A549 (cell line): ENCODE results near the gene EXOC2. TPM values are rescaled to one million over a fixed set of nuclear protein-coding genes. Genes with fewer than 3 reads are reported as not detected.

Source experiments
- ATAC-seq, 2 experiments: fragments of 200-7000 bp in 1 of 2; fragments of >200 bp in 1 of 2; cut with Nextera tagmentation in 1 of 2; cut with Tn5 transposase in 1 of 2; 3 replicates each; pipeline versions ENCODE4 v1.8.0 to v1.9.1; 2018 to 2020; ENCODE audit warnings: mild to moderate bottlenecking in 1 of 2, moderate library complexity in 1 of 2
- CTCF ChIA-PET: fragments of 300-600 bp; sonication (Branson Sonifier 250); formaldehyde crosslinking; extraction: SDS; loops from one replicate; lab custom pipeline; 2021; ENCODE audit warnings: antibody characterized with exemption, inconsistent platforms; lab: Yijun Ruan, JAX
- POLR2A ChIA-PET: fragments of 350-600 bp; formaldehyde crosslinking; extraction: SDS; loops from one replicate; lab custom pipeline; 2021; ENCODE audit warnings: antibody characterized with exemption, inconsistent platforms; lab: Yijun Ruan, JAX
- DNase-seq, 2 experiments: peaks; one replicate each; pipeline versions ENCODE4 v3.0.0 to v3.0.0-alpha.2; 2011 to 2016; ENCODE audit warnings: low read depth in 1 of 2, low spot score in 1 of 2
- FAIRE-seq: peaks from 2 replicates; lab custom pipeline; 2011; peaks lifted over from hg19 to GRCh38; lab: Jason Lieb, UNC
- H3K27ac ChIP-seq, 2 experiments: fragments of >200 bp; sonication (Bioruptor Twin); formaldehyde crosslinking; 3 replicates each; pipeline ENCODE4 v1.5.1; 2016 to 2017
- H3K4me1 ChIP-seq: fragments of >200 bp; sonication (Bioruptor Twin); formaldehyde crosslinking; 3 replicates; pipeline ENCODE4 v1.6.1; 2016
- H3K4me2 ChIP-seq: fragments of >200 bp; sonication (Bioruptor Twin); formaldehyde crosslinking; 3 replicates; pipeline ENCODE4 v1.6.1; 2016
- H3K4me3 ChIP-seq: fragments of >200 bp; sonication (Bioruptor Twin); formaldehyde crosslinking; 3 replicates; pipeline ENCODE4 v1.5.1; 2016
- H3K9me3 ChIP-seq: fragments of >200 bp; sonication (Bioruptor Twin); formaldehyde crosslinking; 3 replicates; pipeline ENCODE4 v1.6.1; 2016
- ATOH8 ChIP-seq: fragments of 250-450 bp; sonication (Bioruptor Pico); IDR thresholded peaks from 2 replicates; pipeline ENCODE4 v1.5.0; 2020; ENCODE audit warnings: low read depth, mild to moderate bottlenecking, moderate library complexity
- CBX2 ChIP-seq: fragments of 200-600 bp; sonication (generic); IDR thresholded peaks from 2 replicates; pipeline ENCODE4 v1.6.1; 2016; ENCODE audit warnings: low read depth, mild to moderate bottlenecking, borderline replicate concordance
- CHD2 ChIP-seq: fragments of 150-350 bp; IDR thresholded peaks from 2 replicates; pipeline ENCODE4 v1.6.1; 2014; ENCODE audit warnings: low read length; ENCODE audit not compliant: partially characterized antibody
- CHD4 ChIP-seq: fragments of 200-600 bp; sonication (generic); IDR thresholded peaks from 2 replicates; pipeline ENCODE4 v1.6.1; 2016; ENCODE audit warnings: antibody characterized with exemption, mild to moderate bottlenecking, borderline replicate concordance
- EHF ChIP-seq: fragments of 250-450 bp; sonication (Bioruptor Pico); IDR thresholded peaks from 2 replicates; pipeline ENCODE4 v1.5.0; 2020; ENCODE audit warnings: mild to moderate bottlenecking
- EHMT2 ChIP-seq: fragments of 200-600 bp; sonication (generic); IDR thresholded peaks from 2 replicates; pipeline ENCODE4 v1.6.1; 2016; ENCODE audit warnings: antibody characterized with exemption, low read depth, mild to moderate bottlenecking, moderate library complexity
- ESRRA ChIP-seq: fragments of 150-350 bp; IDR thresholded peaks from 2 replicates; pipeline ENCODE4 v1.6.1; 2014; ENCODE audit warnings: mild to moderate bottlenecking, low read length, borderline replicate concordance
- FOSB ChIP-seq: fragments of 250-450 bp; sonication (Bioruptor Pico); IDR thresholded peaks from 2 replicates; pipeline ENCODE4 v1.5.0; 2020; ENCODE audit warnings: mild to moderate bottlenecking, moderate library complexity
- GATA3 ChIP-seq: IDR thresholded peaks from 2 replicates; pipeline ENCODE4 v1.6.1; 2012; ENCODE audit warnings: borderline replicate concordance
- HES2 ChIP-seq: fragments of >200 bp; sonication (Bioruptor Twin); formaldehyde crosslinking; IDR thresholded peaks from 2 replicates; pipeline ENCODE4 v1.6.1; 2016
- HOXB13 ChIP-seq: fragments of 250-450 bp; sonication (Bioruptor Pico); IDR thresholded peaks from 2 replicates; pipeline ENCODE4 v1.5.0; 2020; ENCODE audit warnings: low read depth, mild to moderate bottlenecking, moderate library complexity
- HOXB5 ChIP-seq: fragments of 250-450 bp; sonication (Bioruptor Pico); IDR thresholded peaks from 2 replicates; pipeline ENCODE4 v1.5.0; 2020; ENCODE audit warnings: mild to moderate bottlenecking, moderate library complexity
- JUNB ChIP-seq: fragments of >200 bp; sonication (Bioruptor Twin); formaldehyde crosslinking; IDR thresholded peaks from 2 replicates; pipeline ENCODE4 v1.6.1; 2016
- KDM1A ChIP-seq: fragments of 200-600 bp; sonication (generic); IDR thresholded peaks from 2 replicates; pipeline ENCODE4 v1.6.1; 2016; ENCODE audit warnings: low read depth, mild to moderate bottlenecking
- MAFK ChIP-seq: fragments of 450-650 bp; IDR thresholded peaks from 2 replicates; pipeline ENCODE4 v1.6.1; 2014; ENCODE audit not compliant: partially characterized antibody
- NFE2L2 ChIP-seq: fragments of 150-350 bp; conservative IDR thresholded peaks from 2 replicates; pipeline ENCODE4 v1.6.1; 2014; ENCODE audit warnings: low read length
- NR3C1 ChIP-seq: fragments of >200 bp; sonication (Bioruptor Twin); formaldehyde crosslinking; IDR thresholded peaks from 3 replicates; pipeline ENCODE4 v1.6.1; 2017
- PHF8 ChIP-seq: fragments of 200-600 bp; sonication (generic); IDR thresholded peaks from 2 replicates; pipeline ENCODE4 v1.6.1; 2016; ENCODE audit warnings: low read depth, mild to moderate bottlenecking, antibody characterized with exemption, moderate library complexity, borderline replicate concordance
- POLR2A ChIP-seq: IDR thresholded peaks from 2 replicates; pipeline ENCODE4 v1.6.1; 2012; ENCODE audit warnings: mild to moderate bottlenecking, low read length
- POLR2AphosphoS2 ChIP-seq: conservative IDR thresholded peaks from 2 replicates; pipeline ENCODE4 v1.6.1; 2012; ENCODE audit warnings: low read length, improper control_type of control experiment, inconsistent platforms
- RCOR1 ChIP-seq: fragments of 150-350 bp; IDR thresholded peaks from 2 replicates; pipeline ENCODE4 v1.6.1; 2014; ENCODE audit warnings: antibody characterized with exemption, low read length, low read depth
- RFX5 ChIP-seq: fragments of 450-650 bp; IDR thresholded peaks from 2 replicates; pipeline ENCODE4 v1.7.1; 2014; ENCODE audit warnings: antibody characterized with exemption, mild to moderate bottlenecking, moderate library complexity
- SMC3 ChIP-seq: fragments of >200 bp; sonication (Bioruptor Twin); formaldehyde crosslinking; IDR thresholded peaks from 3 replicates; pipeline ENCODE4 v1.6.1; 2018; ENCODE audit warnings: inconsistent platforms
- TFCP2L1 ChIP-seq: fragments of 250-450 bp; sonication (Bioruptor Pico); IDR thresholded peaks from 2 replicates; pipeline ENCODE4 v1.5.0; 2021; ENCODE audit warnings: mild to moderate bottlenecking
- ZFP36 ChIP-seq: fragments of 450-650 bp; IDR thresholded peaks from 2 replicates; pipeline ENCODE4 v1.6.1; 2014; ENCODE audit warnings: borderline replicate concordance; ENCODE audit not compliant: partially characterized antibody
- WGBS: methylation state at CpG from one replicate; pipeline ENCODE4 v1.1.6; 2017; ENCODE audit errors: missing lambda C conversion rate; 5-methylcytosine and 5-hydroxymethylcytosine counted together
- polyA plus RNA-seq, 4 experiments: library from polyadenylated mRNA; depleted of rRNA in 3 of 4; stranded (reverse); fragments of >200 nt; fragmentation: RNase III in 1 of 4; extraction: RNeasy Plus Mini Kit Qiagen cat#74134 plus additional on column Dnase treatment in 1 of 4; gene quantifications; 2 replicates in 3 of 4; 3 replicates in 1 of 4; pipeline ENCODE4 v1.2.3, GENCODE V29; 2011 to 2017
- TF ChIP-seq, protein P1 (sequence below): IDR thresholded peaks from 2 replicates; pipeline ENCODE4 v1.6.1; 2012
- TF ChIP-seq, protein P2 (sequence below): IDR thresholded peaks from 2 replicates; pipeline ENCODE4 v1.6.1; 2012

EXOC2 gene
- polyA plus RNA-seq, 2 of the 4 experiments (the other 2 are of a cell fraction), result 13.3 to 22.9 TPM

DNA sequence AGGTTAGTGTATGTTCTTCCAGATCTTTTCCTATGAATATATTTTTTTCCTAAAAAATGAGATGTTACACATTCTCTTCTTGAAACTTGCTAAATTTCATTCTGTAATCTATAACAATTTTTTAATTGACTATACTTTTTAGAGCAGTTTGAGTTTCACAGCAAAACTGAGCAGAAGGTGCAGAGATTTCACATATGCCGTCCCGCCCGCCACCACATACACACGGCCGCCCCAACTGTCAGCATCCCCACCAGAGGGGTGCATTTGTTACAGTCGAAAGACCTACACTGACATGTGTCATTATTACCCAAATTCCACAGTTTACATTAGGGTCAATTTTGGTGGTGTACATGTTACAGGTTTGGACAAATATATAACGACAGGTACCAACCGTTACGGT, 184.9 kb downstream of the EXOC2 start:
- FAIRE-seq, result no peak
- Histone ChIP-seq H3K4me1 (no peaks in the 10 kb centered on the region), H3K4me3 (no peak overlapping the region)
- WGBS, result 96% methylated on average over 9 of the region's 9 CpGs
- TF ChIP-seq PHF8 (no peak), RCOR1 (no peak), HES2 (no peak), KDM1A (no peak), JUNB (no peak), ATOH8 (CRISPR knock-in tag) (no peak), GATA3 (no peak), MAFK (no peak), POLR2AphosphoS2 (no peak), POLR2A (no peak), NFE2L2 (no peak), CHD2 (no peak), HOXB13 (CRISPR knock-in tag) (no peak)
- TF ChIP-seq, all 56 proteins: peak for 0
- ATAC-seq (no peak), DNase-seq (no peak)
- ChIA-PET CTCF (no interaction called here), POLR2A (no interaction called here)
- H3K4me2 ChIP-seq, result no peak overlapping the region
- H3K9me3 ChIP-seq, result no peaks in the 10 kb centered on the region
- no peak overlapping the region for H3K27ac ChIP-seq

DNA sequence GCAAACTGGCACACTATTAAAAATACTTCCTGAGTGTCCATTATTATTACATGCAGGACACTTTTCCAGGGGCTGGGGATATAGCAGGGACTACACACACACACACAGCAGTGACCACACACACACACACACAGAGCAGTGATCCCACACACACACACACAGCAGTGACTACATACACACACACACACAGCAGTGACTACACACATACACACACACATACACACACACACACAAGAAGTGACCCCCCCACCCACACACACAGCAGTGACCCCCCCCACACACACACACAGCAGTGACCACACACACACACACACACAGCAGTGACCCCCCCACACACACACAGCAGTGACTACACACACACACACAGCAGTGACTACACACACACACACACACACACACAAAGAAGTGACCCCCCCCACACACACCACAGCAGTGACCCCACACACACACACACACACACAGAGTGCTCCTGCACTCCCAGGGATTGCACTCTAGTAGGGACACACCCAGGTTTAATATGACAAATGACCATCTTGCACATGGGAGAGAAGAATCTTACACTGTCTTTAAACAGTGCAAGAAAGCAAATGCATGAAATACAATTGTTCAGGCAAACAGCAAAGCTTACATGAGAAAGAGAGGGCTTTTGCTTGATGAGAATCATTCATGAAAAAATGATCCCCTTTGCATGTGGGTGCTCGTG, 185.9 kb downstream of the EXOC2 start:
- H3K9me3 ChIP-seq, result no peaks in the 10 kb centered on the region
- no peak for DNase-seq
- no peak overlapping the region for H3K27ac ChIP-seq
- no peak overlapping the region for H3K4me3 ChIP-seq
- TF ChIP-seq GATA3, result no peak
- no peak for TF ChIP-seq PHF8
- TF ChIP-seq CHD4, result no peak
- no peak for TF ChIP-seq CBX2
- TF ChIP-seq HOXB13 (CRISPR knock-in tag), result no peak
- TF ChIP-seq FOSB (CRISPR knock-in tag), result no peak
- TF ChIP-seq EHMT2, result no peak
- TF ChIP-seq, protein P1, sequence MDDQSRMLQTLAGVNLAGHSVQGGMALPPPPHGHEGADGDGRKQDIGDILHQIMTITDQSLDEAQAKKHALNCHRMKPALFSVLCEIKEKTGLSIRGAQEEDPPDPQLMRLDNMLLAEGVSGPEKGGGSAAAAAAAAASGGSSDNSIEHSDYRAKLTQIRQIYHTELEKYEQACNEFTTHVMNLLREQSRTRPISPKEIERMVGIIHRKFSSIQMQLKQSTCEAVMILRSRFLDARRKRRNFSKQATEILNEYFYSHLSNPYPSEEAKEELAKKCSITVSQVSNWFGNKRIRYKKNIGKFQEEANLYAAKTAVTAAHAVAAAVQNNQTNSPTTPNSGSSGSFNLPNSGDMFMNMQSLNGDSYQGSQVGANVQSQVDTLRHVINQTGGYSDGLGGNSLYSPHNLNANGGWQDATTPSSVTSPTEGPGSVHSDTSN, result no peak
- no peak for TF ChIP-seq JUNB
- TF ChIP-seq RFX5, result no peak
- TF ChIP-seq HOXB5, result no peak
- no peak for TF ChIP-seq EHF (CRISPR knock-in tag)
- no peak for TF ChIP-seq SMC3
- TF ChIP-seq, protein P2, sequence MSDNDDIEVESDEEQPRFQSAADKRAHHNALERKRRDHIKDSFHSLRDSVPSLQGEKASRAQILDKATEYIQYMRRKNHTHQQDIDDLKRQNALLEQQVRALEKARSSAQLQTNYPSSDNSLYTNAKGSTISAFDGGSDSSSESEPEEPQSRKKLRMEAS, result no peak
- TF ChIP-seq NR3C1, result no peak
- TF ChIP-seq POLR2AphosphoS2, result no peak
- TF ChIP-seq ZFP36, result no peak
- no peak for TF ChIP-seq ESRRA
- TF ChIP-seq TFCP2L1 (CRISPR knock-in tag), result no peak
- TF ChIP-seq, all 56 proteins: peak for 0
- ATAC-seq, result no peak
- no peak for FAIRE-seq
- POLR2A ChIA-PET, result no interaction called here
- CTCF ChIA-PET, result no interaction called here
- no peak overlapping the region for H3K4me2 ChIP-seq
- no peaks in the 10 kb centered on the region for H3K4me1 ChIP-seq
- 27% methylated on average over 1 of the region's 1 CpG for WGBS
